NCI-H526 (cell line): ENCODE data around the gene RPL27A.
"Not testable (repeated sequence)": the region's sequence is repeated elsewhere in the genome, so short reads cannot be mapped to it uniquely, and the experiment has no call there.

Source experiments
- DNase-seq, 2 experiments: peaks; one replicate each; lab custom pipeline; 2025; lab: John Stamatoyannopoulos, UW

RPL27A gene

DNA sequence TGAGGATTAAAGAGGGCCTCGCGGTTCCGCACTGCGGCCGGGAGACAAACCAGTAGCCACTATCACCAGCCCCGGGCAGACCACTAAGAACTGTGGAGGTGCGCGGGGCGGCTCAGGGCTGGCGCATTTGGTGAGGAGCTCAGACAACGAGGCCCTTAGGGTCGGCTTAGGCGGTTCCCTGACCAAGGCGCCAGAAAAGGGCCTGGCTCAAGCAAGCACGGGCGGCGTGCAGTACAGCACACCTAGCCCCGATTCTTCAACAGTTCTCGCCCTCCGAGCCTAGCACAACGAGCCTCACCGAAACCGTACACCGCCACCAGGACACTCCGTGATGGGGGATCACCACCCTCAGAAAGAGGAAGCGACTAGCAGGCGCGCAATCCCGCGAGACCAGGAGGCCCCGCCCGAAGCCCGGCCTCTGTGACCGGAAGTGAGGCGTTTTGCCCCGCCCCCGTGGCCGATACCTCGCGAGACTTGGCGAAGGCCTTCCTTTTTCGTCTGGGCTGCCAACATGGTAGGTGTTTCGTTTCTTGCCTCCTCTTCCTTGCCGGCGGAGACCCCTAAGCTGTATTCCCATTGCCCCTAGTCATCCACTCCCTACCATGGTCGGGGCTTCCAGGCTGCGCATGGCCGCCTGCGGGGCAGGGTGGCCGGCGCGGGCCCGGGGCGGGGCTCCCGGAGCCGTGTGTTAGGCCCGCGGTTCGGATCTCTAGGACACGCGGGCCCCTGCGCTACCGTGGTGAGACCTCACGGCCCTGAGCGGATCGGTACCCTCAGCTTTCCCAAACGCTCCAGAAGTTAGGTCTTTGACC lies at the start of gene RPL27A, which contains the start of gene TRIM66:
RPL27A (plus strand) TSS at position 490 of the 812 bp plus-strand sequence; CDS start at position 512, 22 bp downstream.
TRIM66 (minus strand) TSS at position 363 of the 812 bp plus-strand sequence. CDS start 10,391 bp downstream, outside the sequence.
- DNase-seq: peak; percentile 91 to 99

DNA sequence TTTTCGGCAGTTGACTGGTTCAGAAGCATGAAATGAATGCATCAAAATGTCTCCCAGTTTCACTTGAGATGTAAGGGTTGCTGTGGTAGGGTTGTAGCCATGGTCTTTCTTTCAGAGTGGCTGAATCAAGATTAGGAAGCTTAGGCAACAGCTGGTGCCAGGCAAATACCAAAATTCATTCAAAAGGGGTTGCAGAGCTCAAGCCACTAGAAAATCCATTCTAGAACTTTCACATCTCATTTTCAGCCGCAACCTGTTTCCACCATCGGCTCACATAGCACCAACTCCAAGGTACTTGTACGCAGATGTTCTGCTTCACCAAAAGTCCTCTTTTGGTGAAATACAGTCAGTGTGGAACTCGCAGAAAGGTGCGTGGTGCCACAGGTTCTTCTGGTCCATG lies 48.1 kb upstream of the RPL27A start:
- no peak for DNase-seq

- no peak for DNase-seq
Measured at GRCh38 chr11:8636127-8636526, 46.5 kb upstream of the RPL27A start.

- DNase-seq: no peak
Measured at GRCh38 chr11:8638300-8638699, 44.3 kb upstream of the RPL27A start.

GRCh38 chr11:8639655-8640054 lies 42.9 kb upstream of the RPL27A start:
- DNase-seq: no peak

DNA sequence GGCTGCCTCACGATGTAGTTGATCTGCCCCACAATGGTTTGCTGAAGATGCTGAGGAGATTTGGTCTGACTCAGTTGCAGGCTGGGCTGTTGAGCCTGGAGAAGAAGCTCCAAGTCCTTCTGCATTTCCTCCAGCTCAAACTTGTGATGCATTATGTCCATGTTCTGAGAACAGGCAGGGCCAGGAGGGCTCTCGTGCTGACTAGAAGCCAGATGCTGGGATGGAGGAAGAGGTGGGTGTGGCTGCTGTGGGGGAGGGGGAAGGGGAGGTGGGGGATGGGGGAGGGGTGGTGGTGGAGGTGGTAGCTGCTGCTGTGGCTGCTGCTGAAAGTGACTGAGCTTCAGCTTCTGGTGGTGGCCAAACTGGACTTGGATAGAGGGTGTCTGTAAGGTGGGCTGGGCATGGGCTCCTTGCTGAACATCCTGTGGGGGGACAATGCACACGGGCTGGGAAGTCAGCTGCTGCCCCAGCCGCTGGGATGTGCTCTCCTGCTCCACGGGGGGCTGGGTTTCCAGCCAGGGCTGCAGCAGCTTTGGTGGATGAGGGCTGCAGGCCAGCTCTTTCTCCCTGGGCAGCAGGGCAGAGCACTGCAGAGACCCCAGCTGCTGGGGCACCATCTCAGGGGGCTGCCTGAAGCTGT lies 42.2 kb upstream of the RPL27A start:
- DNase-seq: no peak

GRCh38 chr11:8641332-8641731 lies 41.3 kb upstream of the RPL27A start:
- DNase-seq: no peak

DNA sequence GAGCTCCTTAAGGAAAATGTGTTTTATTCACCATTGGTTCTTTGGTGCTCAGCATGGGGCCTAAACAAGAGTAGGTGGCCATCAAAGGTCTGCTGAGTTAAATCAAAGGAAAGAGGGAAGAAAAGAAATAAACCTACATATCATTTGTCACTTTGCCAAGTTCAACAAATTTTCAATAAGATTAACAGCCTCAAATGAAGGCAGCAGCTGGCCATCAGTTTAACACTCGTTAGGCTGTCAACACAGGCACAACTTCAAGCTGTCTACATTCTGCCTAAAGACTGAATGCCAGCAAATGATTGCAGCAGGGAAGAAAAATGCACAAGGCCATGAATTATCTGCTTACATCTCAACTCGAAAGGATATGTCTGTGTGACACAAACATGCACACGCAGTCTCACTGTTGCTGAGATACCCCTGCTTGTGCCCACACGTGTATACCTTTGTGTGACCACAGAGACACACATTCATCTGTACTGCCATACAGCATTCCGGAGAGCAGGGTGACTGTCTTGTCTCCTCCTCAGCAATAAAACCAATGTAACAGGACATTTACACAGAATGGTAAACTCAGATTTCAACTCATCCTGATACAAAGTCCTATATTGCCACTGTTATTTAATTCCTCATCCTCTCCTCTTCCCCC lies 40.3 kb upstream of the RPL27A start:
- no peak for DNase-seq

DNA sequence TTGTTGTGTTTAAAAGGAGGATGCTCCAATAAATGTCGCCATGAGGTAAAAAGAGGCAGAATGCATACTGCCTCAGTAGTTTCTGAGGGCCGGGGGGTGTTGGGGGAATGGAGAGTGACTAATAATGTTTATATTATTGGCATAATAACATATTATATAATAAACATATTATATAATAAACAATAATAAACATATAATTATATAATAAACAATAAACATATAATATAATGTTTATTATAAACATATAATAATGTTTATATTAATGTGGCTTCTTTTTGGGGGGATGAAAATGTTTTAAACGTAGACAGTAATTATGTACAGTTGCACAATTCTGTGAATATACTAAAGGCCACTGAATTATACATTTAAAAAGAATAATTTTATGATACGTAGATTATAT lies 35.7 kb upstream of the RPL27A start:
- DNase-seq: no peak

- no peak for DNase-seq
Measured at GRCh38 chr11:8649361-8649760, 33.2 kb upstream of the RPL27A start.

- no peak for DNase-seq
Measured at GRCh38 chr11:8650401-8650990, 32.1 kb upstream of the RPL27A start.

GRCh38 chr11:8652140-8652539 lies 30.5 kb upstream of the RPL27A start:
- no peak for DNase-seq

DNA sequence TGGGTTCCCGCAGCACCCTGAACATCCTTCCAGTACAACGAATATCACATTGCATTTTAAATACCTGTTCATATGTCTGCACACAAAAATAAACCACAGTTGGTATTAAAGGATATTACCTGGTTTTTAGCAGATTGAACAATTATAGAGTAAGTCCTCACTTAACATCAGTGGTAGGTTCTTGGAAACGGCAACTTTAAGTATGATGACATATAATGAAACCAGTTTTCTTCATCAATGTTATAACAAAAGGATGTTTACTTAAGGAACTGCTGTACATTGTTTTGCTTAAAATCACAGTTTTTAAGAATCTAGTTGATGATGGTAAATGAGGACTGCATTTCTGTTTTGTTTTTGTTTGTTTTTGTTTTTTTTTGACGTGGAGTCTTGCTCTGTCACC lies 28.1 kb upstream of the RPL27A start:
- no peak for DNase-seq

GRCh38 chr11:8656291-8656690 lies 26.3 kb upstream of the RPL27A start:
- no peak for DNase-seq

DNA sequence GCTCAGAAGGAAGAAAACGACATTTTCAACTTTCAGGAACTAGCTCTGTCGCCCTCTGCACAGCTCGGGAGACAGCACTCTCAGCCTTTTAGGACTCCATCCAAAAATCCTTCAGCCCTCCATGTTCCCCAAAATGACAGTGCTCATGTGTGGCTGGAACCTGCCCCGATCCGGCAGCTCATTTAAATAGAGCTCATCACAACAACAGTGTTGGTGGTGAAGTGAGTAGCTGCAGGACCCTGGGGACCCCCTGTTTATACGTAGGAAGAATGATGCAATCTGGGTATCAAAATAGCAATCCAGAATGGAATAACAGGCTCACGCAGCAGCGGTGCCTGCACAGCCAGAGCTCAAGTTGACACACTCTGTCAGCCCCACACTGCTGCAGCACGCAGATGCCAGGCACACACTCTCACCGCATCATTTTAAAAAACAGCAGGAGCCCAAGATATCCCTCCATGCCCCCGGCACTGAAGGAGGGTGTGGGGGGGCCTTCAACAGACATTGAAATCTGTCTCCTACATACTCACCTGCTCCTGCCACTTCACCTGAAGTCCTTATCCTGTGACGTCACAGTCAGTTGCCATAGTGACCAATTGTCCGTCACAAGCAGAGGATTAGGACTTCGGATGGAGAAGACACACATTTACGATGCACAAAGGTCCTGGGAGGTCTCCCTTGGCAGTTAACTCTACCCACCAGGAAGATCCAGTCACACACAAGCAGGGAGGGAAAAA lies 24.1 kb upstream of the RPL27A start:
- no peak for DNase-seq

DNA sequence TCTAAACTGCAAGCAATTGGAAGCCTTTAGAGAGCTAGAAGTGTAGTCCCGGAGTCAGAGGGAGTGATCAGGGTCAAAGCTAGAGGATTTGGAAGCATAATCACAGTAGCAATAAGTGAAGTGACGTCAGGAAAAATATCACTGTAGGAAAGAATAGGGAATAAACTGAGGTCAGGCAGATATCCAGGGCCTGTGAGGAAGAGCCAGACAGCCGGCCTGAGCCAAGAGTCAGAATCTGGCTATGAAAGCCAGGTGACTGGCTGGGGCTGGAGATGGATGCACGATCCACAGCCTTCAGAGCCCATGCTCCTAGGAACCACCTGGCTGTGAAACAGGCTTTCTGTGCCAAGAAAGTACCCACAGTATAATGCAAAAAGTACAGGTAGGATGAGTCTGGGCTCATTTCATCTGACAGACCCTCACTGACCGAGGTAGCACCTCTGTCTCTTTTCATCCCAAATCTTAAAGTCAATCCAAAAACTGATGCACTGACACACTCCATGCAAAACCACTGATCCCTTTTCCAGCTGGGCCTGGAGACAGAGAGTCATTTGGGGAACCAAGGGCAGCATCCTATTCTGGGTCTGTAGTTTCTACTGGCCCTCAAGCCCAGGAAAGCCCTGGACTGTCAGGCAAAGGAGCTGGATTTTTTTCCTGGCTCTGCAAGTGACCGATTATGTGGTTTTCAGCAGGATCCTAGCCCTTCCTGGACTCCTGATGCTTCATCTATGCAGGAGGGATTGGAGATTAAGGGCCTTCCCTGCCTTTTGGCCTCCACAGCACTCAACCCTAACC lies 21.4 kb upstream of the RPL27A start:
- no peak for DNase-seq

- no peak for DNase-seq
Measured at GRCh38 chr11:8665222-8665621, 17.4 kb upstream of the RPL27A start.

- not testable (repeated sequence) for DNase-seq
Measured at GRCh38 chr11:8670081-8670480, 12.5 kb upstream of the RPL27A start.

DNA sequence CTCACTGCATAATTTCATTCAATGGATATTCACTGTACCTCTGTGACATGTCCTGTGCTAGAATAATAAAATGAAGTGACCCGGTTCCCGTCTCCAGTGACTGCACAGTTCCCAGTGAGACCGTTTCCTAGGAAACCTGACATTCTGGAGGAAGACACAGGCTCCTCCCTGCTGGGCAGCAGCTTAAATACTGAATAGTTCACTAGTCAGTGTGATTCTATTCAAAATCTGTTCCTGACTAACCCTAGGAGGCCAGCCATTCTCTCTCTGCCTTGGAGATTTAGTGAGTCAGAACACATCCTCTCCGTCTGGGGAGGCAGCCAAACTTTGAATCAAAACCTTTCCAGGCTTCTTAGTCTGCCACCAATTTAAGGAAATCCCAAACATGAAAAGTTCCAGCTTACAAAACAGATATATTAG lies 11.4 kb upstream of the RPL27A start:
- DNase-seq: no peak

- DNase-seq: no peak
Measured at GRCh38 chr11:8671651-8672062, 10.9 kb upstream of the RPL27A start.

DNA sequence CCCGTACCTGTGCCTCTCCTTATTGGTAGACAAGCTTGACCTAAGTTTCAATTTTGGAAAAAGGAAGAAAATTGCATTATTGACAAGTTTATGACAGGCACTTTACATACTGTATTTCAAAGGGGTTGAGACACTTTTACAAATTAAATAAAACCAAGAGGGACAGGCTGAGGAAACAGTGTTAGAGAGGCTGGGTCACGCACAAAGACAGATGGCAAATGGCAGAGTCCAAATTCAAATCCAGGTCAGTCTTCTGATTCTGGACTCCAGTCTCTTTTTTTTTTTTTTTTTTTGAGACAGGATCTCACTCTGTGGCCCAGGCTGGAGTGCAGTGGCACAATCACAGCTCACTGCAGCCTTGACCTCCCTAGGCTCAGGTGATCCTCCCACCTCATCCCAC lies 10.2 kb upstream of the RPL27A start:
- DNase-seq: no peak
